Kasumi-1 (cell line): ENCODE data around the gene CLCF1.
"Not testable (repeated sequence)": the region's sequence is repeated elsewhere in the genome, so short reads cannot be mapped to it uniquely, and the experiment has no call there.

ENCODE experiments used
- DNase-seq, 2 experiments: peaks; one replicate each; lab custom pipeline; 2025; lab: John Stamatoyannopoulos, UW

The CLCF1 gene

DNA sequence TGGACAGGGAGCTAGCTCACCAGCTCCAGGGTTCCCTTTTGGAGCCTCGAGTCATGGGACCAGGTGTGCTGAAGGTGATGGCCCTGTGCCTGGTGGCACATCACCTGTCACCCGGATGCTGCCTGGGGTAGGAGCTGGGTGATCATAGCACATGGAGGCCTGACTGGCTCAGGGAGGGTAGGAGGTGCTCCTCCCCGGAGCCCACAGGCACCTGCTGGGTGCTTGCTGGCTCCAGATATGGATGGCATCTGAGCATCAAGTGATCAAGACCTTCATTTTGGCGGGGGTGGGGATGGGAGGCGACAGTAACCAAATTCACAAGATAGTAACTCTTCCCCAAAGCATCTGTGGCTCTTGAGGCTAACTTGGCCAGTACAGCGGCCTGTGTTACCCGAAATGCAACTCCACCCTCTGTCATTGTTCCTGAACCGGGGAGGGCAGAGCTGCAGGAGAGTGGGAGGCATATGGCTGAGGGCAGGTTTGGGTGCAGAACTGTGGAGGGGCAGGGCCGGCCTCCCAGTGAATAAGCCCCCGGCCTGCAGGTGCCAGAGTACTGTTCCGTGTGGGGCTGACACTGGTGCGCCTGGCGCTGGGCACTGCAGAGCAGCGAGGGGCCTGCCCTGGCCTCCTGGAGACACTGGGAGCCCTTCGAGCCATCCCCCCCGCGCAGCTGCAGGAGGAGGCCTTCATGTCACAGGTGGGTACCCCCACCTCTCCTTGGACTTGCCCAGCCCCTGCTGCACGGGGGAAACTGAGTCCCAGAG lies 35.2 kb upstream of the CLCF1 start:
- no peak for DNase-seq

- DNase-seq, result no peak
These were observed 34.3 kb upstream of the CLCF1 start for GRCh38 chr11:67407688-67408163.

DNA sequence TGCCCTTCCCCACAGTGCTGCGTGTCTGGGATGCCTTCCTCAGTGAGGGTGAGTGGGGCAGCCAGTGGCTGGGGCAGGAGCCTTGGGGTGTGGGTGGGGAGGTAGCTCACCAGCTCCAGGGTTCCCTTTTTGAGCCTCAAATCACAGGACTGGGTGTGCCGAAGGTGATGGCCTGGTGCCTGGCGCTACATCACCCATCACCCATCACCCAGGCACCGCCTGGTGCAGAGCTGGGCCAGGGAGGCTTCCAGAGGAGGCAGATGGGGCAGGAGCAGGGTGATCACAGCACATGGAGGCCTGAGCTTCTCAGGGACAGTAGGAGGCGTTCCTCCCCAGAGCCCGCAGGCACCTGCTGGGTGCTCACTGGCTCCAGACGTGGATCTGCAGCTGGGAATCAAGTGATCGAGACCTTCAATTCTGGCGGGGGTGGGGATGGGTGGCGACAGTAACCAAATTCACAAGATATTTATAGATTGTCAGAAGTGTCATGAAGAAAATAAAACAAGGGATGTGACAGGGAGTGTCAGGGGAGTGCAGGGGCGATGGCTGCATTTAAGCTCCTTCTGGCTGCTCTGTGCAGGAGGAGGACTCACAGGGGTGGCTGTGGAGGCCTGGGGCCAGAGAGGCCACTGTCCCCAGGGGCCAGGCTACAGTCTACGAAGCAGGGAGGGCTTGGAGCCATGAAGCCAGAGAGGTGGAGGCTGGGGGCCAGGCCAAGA lies 33.7 kb upstream of the CLCF1 start:
- no peak for DNase-seq

DNA sequence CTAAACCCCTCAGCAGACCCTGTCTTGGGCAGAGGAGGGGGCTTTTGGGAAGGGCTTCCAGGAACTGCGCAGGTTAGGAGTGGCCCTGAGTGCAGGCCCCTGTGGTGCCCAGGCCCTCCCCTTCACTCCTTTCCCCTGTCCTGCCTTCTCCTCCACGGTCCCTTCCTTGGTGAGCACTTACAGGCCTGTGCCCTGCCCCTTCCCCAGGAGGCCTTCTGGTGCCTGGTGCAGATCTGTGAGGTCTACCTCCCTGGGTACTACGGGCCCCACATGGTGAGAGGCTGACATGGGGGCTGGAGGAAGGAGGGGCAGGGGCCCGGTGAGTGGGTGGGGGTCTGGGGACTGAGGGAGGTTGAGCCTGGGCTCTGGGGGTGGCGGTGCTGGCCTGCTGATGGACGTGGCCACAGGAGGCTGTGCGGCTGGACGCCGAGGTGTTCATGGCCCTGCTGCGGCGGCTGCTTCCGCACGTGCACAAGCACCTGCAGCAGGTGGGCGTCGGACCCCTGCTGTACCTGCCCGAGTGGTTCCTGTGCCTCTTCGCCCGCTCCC lies 33.1 kb upstream of the CLCF1 start:
- DNase-seq, result no peak

DNA sequence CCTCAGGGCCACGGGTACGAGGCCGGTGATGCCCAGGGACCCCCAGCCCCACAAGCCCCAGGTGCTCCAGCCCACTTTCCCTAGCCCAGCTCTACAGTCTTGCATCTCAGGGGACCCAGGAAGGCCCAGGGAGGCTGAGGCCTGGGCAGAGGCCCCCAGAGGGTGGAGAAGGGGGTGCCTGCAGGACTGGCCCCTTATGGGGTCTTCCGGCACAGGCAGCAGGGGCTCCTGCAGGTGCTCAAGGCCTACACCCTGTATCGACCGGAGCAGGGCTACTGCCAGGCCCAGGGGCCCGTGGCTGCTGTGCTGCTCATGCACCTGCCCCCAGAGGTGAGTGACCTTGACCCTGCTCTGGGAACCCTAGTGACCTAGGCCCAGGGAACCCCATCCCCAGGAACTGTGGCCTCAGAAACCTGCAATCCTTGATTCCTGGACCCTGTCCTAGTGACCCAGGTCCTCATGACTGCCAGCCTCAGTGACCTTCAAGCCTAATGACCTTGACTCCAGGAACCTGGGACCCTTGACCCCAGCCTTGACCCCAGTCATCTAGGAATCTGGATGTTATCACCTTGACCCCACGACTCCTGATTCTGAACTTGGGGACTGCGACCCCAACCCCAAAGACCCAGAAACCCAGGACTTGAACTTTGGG lies 32.4 kb upstream of the CLCF1 start:
- DNase-seq, result no peak

GRCh38 chr11:67405196-67405567 lies 31.8 kb upstream of the CLCF1 start:
- DNase-seq, result no peak

- no peak for DNase-seq
These were observed 31.3 kb upstream of the CLCF1 start for GRCh38 chr11:67404515-67405195.

GRCh38 chr11:67403085-67403484 lies 29.7 kb upstream of the CLCF1 start:
- DNase-seq, result not testable (repeated sequence)

- not testable (repeated sequence) for DNase-seq
These were observed 28.9 kb upstream of the CLCF1 start for GRCh38 chr11:67402192-67402839.

DNA sequence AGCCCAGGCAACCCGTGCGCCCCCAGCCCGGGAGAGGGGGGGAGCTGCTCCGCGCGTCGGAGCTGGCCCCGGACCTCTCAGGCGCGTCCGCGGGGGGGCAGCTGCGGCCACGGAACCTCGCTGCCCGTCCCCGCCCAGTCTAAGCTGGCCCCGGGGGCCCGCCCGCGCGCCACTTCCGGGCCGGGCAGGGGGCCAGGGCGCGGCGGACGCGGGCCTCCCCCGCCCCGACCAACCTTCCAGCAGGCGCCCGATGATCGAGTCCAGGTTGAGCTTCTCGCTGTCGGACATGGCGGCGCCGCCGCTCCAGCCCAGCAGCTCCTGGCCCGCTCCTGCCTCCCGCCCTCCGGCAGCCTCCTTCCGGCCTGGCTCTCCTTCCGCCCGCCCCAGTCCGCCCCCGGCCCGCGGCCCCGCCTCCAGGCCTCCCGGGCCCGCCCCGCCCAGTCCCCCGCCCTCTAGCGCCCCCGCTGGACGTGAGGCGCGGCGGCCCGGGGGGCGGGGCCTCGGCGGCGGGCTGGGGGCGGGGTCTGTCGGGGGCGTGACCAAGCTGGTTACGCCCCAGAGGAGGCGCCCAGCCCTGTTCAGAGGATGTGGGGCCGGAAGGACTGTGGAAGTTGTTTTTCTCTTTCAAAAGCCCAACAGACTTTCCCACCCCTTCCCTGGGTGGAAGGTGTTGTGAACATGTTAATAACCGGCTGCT lies 28.2 kb upstream of the CLCF1 start, which contains the start of gene PPP1CA:
Gene PPP1CA (minus strand): TSS at position 364 of the 697 bp plus-strand sequence. CDS start 76 bp downstream, at position 288.
- peak; percentile 87 to 95 for DNase-seq

DNA sequence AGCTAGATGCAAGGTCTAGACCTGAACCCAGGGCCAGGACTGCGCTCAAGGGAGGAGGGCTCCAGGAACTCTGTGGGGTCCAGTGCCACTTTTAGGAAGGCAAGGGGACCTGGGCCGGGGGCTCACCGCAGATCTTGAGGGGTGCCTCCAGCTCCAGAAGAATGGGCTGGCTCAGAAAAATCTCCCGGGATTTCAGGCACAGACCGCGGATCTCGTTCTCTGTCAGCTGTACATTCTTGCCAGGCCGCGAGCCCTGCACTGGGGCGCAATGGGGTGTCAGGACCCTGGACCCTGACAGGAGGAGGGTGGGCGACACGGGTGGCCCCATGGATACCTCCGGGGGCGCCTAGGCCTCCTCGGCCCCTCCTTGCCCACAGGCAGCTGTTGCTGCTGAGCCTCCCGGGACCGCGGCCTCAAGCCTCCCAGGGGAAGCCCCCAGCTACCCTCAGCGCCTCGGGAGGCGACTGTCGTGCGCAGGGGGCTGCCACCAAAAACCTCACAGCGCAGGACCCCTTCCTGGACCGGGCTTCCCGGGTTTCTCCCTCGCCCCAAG lies 27.6 kb upstream of the CLCF1 start:
- no peak for DNase-seq

DNA sequence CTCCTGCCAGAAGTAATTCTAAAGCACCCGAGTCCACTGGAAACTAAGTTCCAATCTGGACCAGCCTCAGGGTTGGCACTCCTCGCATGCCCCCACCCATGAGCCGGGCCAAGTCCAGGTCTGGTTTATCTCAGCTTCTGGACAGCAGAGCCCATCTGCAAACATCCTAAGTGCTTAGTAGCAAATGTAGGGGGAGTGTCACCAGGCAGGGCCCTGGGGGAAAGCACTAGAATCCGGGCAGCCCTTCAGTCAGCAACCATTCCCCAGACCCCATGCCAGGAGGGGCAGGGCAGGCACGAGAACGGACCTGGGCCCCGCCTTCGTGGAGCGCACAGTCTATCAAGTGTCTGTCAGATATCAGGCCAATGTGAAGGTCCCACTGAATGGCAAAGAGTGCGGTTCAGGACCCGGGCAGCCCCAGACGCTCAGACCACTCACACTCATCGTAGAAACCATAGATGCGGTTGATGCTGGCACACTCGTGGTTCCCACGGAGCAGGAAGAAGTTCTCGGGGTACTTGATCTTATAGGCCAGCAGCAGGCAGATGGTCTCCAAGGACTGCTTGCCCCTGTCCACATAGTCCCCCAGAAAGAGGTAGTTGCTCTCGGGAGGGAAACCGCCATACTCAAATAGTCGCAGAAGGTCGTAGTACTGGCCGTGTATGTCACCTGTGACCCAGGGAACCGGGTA lies 27.0 kb upstream of the CLCF1 start:
- no peak for DNase-seq

GRCh38 chr11:67398661-67399563 lies 25.5 kb upstream of the CLCF1 start:
- no peak for DNase-seq

DNA sequence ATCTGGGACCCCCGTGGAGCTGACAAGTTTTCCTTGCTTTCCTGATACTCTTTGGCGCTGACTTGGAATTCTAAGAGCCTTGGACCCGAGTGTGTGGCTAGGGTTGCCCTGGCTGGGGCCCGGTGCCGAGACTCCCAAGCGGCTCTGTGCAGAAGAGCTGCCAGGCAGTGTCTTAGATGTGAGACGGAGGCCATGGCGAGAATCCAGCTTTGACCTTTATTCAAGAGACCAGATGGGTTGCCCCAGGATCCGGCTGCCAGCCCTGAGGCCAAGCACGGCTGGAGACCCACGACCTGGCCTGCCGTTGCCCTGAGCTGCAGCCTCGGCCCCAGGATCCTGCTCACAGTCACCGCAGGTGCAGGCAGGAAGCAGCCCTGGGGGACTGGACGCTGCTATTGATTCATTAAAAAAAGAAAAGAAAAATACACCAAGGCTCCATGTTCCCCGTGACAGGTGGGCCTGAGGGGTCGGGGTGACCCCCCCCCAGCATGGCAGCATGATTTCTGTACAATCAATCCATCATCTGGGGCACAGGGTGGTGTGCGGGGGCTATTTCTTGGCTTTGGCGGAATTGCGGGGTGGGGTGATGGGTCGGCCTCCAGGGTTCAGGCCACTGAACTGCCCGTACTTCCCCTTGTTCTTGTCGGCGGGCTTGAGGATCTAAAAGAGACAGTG lies 24.7 kb upstream of the CLCF1 start:
- DNase-seq, result no peak

GRCh38 chr11:67397536-67397935 lies 24.1 kb upstream of the CLCF1 start:
- DNase-seq, result no peak

- DNase-seq, result peak; percentile 55 to 58
These were observed 23.4 kb upstream of the CLCF1 start for GRCh38 chr11:67396587-67397389.

GRCh38 chr11:67396259-67396581 lies 22.8 kb upstream of the CLCF1 start:
- no peak for DNase-seq
